GM19438 (cell line): Measurements from ENCODE around the gene ADD3.
"Not testable (repeated sequence)": the region's sequence is repeated elsewhere in the genome, so short reads cannot be mapped to it uniquely, and the experiment has no call there.

ENCODE experiments used
- ATAC-seq: cut with Tn5 transposase; IDR thresholded peaks from one replicate; pipeline ENCODE4 v1.9.1; 2021; ENCODE audit warnings: low read depth; ENCODE audit not compliant: unreplicated experiment

Gene ADD3

GRCh38 chr10:110093722-110094121, 85.9 kb downstream of the ADD3 start:
- ATAC-seq = no peak

GRCh38 chr10:110094786-110095185, 87.0 kb downstream of the ADD3 start:
- ATAC-seq = no peak

- no peak for ATAC-seq
Observed at GRCh38 chr10:110101464-110102144, 93.8 kb downstream of the ADD3 start.

- no peak for ATAC-seq
Observed at GRCh38 chr10:110103921-110104461, 96.2 kb downstream of the ADD3 start.

GRCh38 chr10:110105873-110106272, 98.1 kb downstream of the ADD3 start:
- ATAC-seq = no peak

GRCh38 chr10:110107430-110107829, 99.6 kb downstream of the ADD3 start:
- no peak for ATAC-seq

GRCh38 chr10:110107887-110108286, 100.1 kb downstream of the ADD3 start:
- no peak for ATAC-seq

GRCh38 chr10:110109511-110109910, 101.7 kb downstream of the ADD3 start:
- no peak for ATAC-seq

- no peak for ATAC-seq
Observed at GRCh38 chr10:110110338-110110737, 102.6 kb downstream of the ADD3 start.

- no peak for ATAC-seq
Observed at GRCh38 chr10:110113670-110114337, 106.0 kb downstream of the ADD3 start.

- not testable (repeated sequence) for ATAC-seq
Observed at GRCh38 chr10:110114668-110115067, 106.9 kb downstream of the ADD3 start.

GRCh38 chr10:110115784-110116520, 108.2 kb downstream of the ADD3 start:
- no peak for ATAC-seq

GRCh38 chr10:110118891-110119621, 111.3 kb downstream of the ADD3 start:
- no peak for ATAC-seq

GRCh38 chr10:110123594-110123993, 115.8 kb downstream of the ADD3 start:
- ATAC-seq = no peak

- no peak for ATAC-seq
Observed at GRCh38 chr10:110129490-110129889, 121.7 kb downstream of the ADD3 start.

- ATAC-seq = no peak
Observed at GRCh38 chr10:110134917-110135316, 127.1 kb downstream of the ADD3 start.

GRCh38 chr10:110135836-110136235, 128.1 kb downstream of the ADD3 start:
- not testable (repeated sequence) for ATAC-seq

GRCh38 chr10:110137142-110137545, 129.4 kb downstream of the ADD3 start:
- ATAC-seq = no peak

GRCh38 chr10:110138197-110138812, 130.5 kb downstream of the ADD3 start:
- ATAC-seq = no peak

- ATAC-seq = no peak
Observed at GRCh38 chr10:110141185-110141584, 133.4 kb downstream of the ADD3 start.
